Sigmoid colon (tissue), 7 donors: ENCODE results near the gene RBM34. TPM values are rescaled to one million over a fixed set of nuclear protein-coding genes. Genes with fewer than 3 reads are reported as not detected.

Experiments
- DNase-seq: peaks from one replicate; pipeline ENCODE4 v3.0.0-alpha.2; 2019
- H3K27ac ChIP-seq, 4 donors: fragments of 200-600 bp; sonication (generic); one replicate each; pipeline ENCODE4 v1.5.1; 2016 to 2019; ENCODE audit warnings: mild to moderate bottlenecking in 1 of 4
- H3K27me3 ChIP-seq, 3 donors: fragments of 200-600 bp; sonication (generic); one replicate each; pipeline ENCODE4 v1.5.1; 2019; ENCODE audit warnings: mild to moderate bottlenecking in 1 of 3
- H3K36me3 ChIP-seq, 4 donors: fragments of 200-600 bp; sonication (generic); one replicate each; pipeline ENCODE4 v1.5.1; 2016 to 2019
- H3K4me1 ChIP-seq, 4 donors: fragments of 200-600 bp; sonication (generic); one replicate each; pipeline ENCODE4 v1.5.1; 2017 to 2019
- H3K4me3 ChIP-seq, 4 donors: fragments of 200-600 bp; sonication (generic); one replicate each; pipeline ENCODE4 v1.5.1; 2017 to 2019; ENCODE audit warnings: mild to moderate bottlenecking in 2 of 4, moderate library complexity in 1 of 4
- H3K9me3 ChIP-seq, 4 donors: fragments of 200-600 bp in 3 of 4; sonication (generic) in 3 of 4; one replicate each; pipeline versions ENCODE4 v1.5.1 to v1.6.1; 2013 to 2019
- EP300 ChIP-seq, 4 donors: sonication (generic); formaldehyde crosslinking; IDR thresholded peaks; one replicate each; pipeline ENCODE4 v1.6.1; 2017; ENCODE audit warnings: antibody characterized with exemption in 4 of 4
- POLR2A ChIP-seq, 2 donors: fragments of 450-650 bp; IDR thresholded peaks; one replicate each; pipeline ENCODE4 v1.6.1; 2016; ENCODE audit warnings: antibody characterized with exemption in 2 of 2, mild to moderate bottlenecking in 2 of 2, moderate library complexity in 2 of 2
- POLR2AphosphoS5 ChIP-seq, 4 donors: sonication (generic); formaldehyde crosslinking; IDR thresholded peaks; one replicate each; pipeline ENCODE4 v1.6.1; 2017; ENCODE audit warnings: antibody characterized with exemption in 4 of 4
- WGBS, 2 donors: extraction: QIAGEN DNeasy Blood & Tissue Kit; methylation state at CpG; one replicate each; pipeline ENCODE4 v1.1.7; 2013; 5-methylcytosine and 5-hydroxymethylcytosine counted together
- intact Hi-C: fragments of 100-400 bp; cut with DNase I; formaldehyde crosslinking; loops from one replicate; pipeline ENCODE4 v1.15.1; 2023
- polyA plus RNA-seq, 3 donors: library from polyadenylated mRNA; stranded (reverse); fragments of 200-250 nt; gene quantifications; one replicate each; pipeline ENCODE4 v1.2.3, GENCODE V29; 2013
- total RNA-seq, 4 donors: library from RNA; depleted of rRNA; stranded (reverse); fragments of >200 nt; gene quantifications; one replicate each; pipeline ENCODE4 v1.1.0, GENCODE V29; 2016
- TF ChIP-seq, protein P1 (sequence below), 4 experiments: fragments of 450-650 bp in 3 of 4; fragments of 200-600 bp in 1 of 4; IDR thresholded peaks; one replicate each; pipeline ENCODE4 v1.5.1; 2016 to 2019; ENCODE audit warnings: antibody characterized with exemption in 4 of 4, mild to moderate bottlenecking in 3 of 4, moderate library complexity in 2 of 4
- donor health status: healthy with polysubstance abuse.
- donor health status: Bipolar disorder and iron deficiency.
- donor health status: healthy.

The RBM34 gene
- total and polyA plus RNA-seq, 7 donors: 46.4 to 83.9 (median 55.3) TPM

DNA sequence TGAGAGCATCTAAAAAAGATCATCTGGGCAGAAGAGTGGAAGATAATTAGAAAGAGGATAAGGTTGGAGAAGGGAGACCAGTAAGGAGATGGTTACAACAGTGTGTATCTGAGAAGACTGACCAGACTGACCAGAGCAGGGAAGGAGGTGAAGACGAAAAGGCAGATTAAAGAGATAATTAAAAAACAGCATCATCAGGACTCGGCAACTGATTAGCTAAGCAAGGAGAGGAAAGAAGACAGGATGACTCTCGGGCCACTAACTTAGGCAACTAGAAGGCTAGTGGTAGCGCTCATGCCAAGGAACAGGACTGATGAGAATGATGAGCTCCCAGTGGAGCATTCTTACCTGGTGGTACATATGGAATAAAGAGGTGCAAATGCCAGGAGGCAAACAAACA, 3.9 kb downstream of the RBM34 start:
- intact Hi-C loops: no loop called here
- no peaks in the 10 kb centered on the region for H3K9me3 ChIP-seq
- TF ChIP-seq POLR2A (IDR thresholded peaks at IDR 0.05) (no peak), POLR2AphosphoS5 (IDR thresholded peaks at IDR 0.05) (no peak), EP300 (IDR thresholded peaks at IDR 0.05) (no peak)
- TF ChIP-seq, protein P1, sequence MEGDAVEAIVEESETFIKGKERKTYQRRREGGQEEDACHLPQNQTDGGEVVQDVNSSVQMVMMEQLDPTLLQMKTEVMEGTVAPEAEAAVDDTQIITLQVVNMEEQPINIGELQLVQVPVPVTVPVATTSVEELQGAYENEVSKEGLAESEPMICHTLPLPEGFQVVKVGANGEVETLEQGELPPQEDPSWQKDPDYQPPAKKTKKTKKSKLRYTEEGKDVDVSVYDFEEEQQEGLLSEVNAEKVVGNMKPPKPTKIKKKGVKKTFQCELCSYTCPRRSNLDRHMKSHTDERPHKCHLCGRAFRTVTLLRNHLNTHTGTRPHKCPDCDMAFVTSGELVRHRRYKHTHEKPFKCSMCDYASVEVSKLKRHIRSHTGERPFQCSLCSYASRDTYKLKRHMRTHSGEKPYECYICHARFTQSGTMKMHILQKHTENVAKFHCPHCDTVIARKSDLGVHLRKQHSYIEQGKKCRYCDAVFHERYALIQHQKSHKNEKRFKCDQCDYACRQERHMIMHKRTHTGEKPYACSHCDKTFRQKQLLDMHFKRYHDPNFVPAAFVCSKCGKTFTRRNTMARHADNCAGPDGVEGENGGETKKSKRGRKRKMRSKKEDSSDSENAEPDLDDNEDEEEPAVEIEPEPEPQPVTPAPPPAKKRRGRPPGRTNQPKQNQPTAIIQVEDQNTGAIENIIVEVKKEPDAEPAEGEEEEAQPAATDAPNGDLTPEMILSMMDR (IDR thresholded peaks at IDR 0.05): no peak
- peaks cover 0 to 36% (median 19%) of the 10 kb centered on the region in 4 donors for H3K4me1 ChIP-seq
- peaks cover 3 to 64% (median 15%) of the 10 kb centered on the region in 4 donors for H3K36me3 ChIP-seq
- DNase-seq: no peak
- WGBS, 2 donors: 83 to 92% methylated on average over 4 of the region's 4 CpGs
- H3K27ac ChIP-seq: no peak overlapping the region
- H3K4me3 ChIP-seq: no peak overlapping the region
- H3K27me3 ChIP-seq: no peaks in the 10 kb centered on the region

DNA sequence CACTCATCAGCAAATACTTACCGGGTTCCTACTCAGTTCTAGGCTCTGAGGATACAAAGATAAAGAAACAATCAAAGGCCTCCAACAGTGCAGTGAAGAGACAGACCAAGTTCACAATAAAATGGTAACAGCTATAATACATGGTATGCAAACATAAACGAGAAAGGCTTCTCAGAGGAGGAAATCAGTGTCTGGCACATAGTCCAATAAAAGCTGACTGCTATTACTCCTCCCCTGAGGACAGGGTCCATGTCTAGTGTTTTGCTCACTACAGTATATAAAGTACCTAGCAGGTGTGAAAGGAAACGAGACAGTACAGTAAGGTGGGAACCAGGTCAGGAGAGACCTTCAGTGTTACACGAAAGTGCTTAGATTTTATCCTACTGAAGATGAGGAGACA, 4.3 kb downstream of the RBM34 start:
- H3K4me1 ChIP-seq: peaks cover 0 to 33% (median 17%) of the 10 kb centered on the region in 4 donors
- no peak for DNase-seq
- H3K4me3 ChIP-seq: no peak overlapping the region
- H3K36me3 ChIP-seq: peaks cover 3 to 68% (median 18%) of the 10 kb centered on the region in 4 donors
- no peaks in the 10 kb centered on the region for H3K9me3 ChIP-seq
- intact Hi-C loops: no loop called here
- 19 to 67% methylated on average over 4 of the region's 4 CpGs for WGBS, 2 donors
- H3K27me3 ChIP-seq: no peaks in the 10 kb centered on the region
- no peak overlapping the region for H3K27ac ChIP-seq
- TF ChIP-seq POLR2AphosphoS5 (IDR thresholded peaks at IDR 0.05): no peak
- TF ChIP-seq EP300 (IDR thresholded peaks at IDR 0.05): no peak
- TF ChIP-seq, protein P1 (IDR thresholded peaks at IDR 0.05): no peak
- TF ChIP-seq POLR2A (IDR thresholded peaks at IDR 0.05): no peak

DNA sequence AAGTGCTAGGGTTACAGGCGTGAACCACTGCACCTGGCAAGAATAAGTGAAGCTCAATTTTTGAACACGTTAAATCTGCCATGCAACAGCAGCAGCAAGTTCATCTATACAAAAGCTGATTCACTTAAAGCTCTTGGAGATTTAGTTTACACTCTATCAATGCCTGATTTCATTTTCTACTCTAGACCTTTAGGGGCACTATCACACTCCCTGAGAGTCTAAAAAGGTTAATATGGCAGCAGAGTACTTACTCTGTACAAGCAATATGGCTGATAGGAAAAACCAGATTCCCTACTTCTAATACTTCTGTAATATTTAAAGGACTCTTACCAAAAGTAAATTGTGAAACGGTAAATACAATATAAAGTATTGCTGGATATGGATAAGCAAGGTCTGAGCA, 4.8 kb downstream of the RBM34 start:
- DNase-seq: no peak
- Histone ChIP-seq H3K27ac (no peak overlapping the region), H3K4me1 (peaks cover 0 to 29% (median 16%) of the 10 kb centered on the region in 4 donors), H3K27me3 (no peaks in the 10 kb centered on the region), H3K36me3 (peaks cover 3 to 73% (median 22%) of the 10 kb centered on the region in 4 donors), H3K4me3 (no peak overlapping the region), H3K9me3 (no peaks in the 10 kb centered on the region)
- 64 to 91% methylated on average over 3 of the region's 3 CpGs for WGBS, 2 donors
- intact Hi-C loops: no loop called here
- TF ChIP-seq EP300 (IDR thresholded peaks at IDR 0.05): no peak
- no peak for TF ChIP-seq POLR2A (IDR thresholded peaks at IDR 0.05)
- TF ChIP-seq POLR2AphosphoS5 (IDR thresholded peaks at IDR 0.05): no peak
- TF ChIP-seq, protein P1 (IDR thresholded peaks at IDR 0.05): no peak

DNA sequence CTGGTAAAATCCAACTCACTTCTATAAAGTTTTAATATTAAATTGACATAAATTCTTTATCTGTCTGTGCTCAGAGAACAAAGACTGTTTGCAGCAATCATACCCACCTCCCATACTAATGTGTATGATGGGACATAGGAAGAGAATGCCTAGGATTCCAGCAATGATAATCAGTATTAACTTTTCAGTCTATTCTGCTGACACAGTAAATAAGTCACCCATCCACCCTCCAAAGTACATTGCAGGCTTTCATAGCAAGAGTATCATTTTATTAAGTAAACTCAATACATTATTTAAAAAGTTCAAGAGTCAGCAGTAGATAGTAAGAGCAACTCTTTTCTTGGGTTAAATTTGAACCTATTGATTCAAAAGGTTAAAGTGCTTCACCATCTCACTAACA, 8.8 kb downstream of the RBM34 start:
- peaks cover 3 to 96% (median 35%) of the 10 kb centered on the region in 4 donors for H3K36me3 ChIP-seq
- no peaks in the 10 kb centered on the region for H3K9me3 ChIP-seq
- H3K4me3 ChIP-seq: no peak overlapping the region
- H3K4me1 ChIP-seq: peaks cover 0 to 5% (median 0%) of the 10 kb centered on the region in 4 donors
- TF ChIP-seq POLR2AphosphoS5 (IDR thresholded peaks at IDR 0.05) (no peak), EP300 (IDR thresholded peaks at IDR 0.05) (no peak), POLR2A (IDR thresholded peaks at IDR 0.05) (no peak)
- TF ChIP-seq, protein P1 (IDR thresholded peaks at IDR 0.05): no peak
- no peak overlapping the region for H3K27ac ChIP-seq
- H3K27me3 ChIP-seq: no peaks in the 10 kb centered on the region
- intact Hi-C loops: no loop called here
- DNase-seq: no peak

DNA sequence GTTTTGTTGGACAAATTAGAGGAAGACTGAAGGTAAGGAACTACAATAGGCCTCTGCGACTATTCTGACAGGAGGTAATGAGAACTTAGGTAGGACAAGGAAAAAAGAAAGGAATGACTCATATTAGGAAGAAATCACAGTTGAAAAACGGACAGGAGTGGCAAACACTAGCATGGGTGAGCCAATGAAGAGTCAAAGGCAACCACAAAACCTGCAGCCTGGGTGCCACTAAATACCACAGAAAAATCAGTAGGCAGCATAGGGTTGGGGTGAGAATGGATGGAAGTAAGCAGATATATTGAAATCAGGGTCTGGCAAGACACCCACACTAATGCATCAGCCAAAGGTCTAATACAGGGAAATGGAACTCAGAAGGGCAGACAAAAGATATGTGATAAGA, 10.0 kb downstream of the RBM34 start:
- TF ChIP-seq POLR2AphosphoS5 (IDR thresholded peaks at IDR 0.05): no peak
- TF ChIP-seq POLR2A (IDR thresholded peaks at IDR 0.05): no peak
- no peak for TF ChIP-seq EP300 (IDR thresholded peaks at IDR 0.05)
- TF ChIP-seq, protein P1 (IDR thresholded peaks at IDR 0.05): no peak
- H3K4me1 ChIP-seq: peaks cover 0 to 5% (median 0%) of the 10 kb centered on the region in 4 donors
- intact Hi-C loops: no loop called here
- no peak overlapping the region for H3K4me3 ChIP-seq
- no peak overlapping the region for H3K27ac ChIP-seq
- no peak for DNase-seq
- peaks cover 3 to 96% (median 35%) of the 10 kb centered on the region in 4 donors for H3K36me3 ChIP-seq
- H3K9me3 ChIP-seq: no peaks in the 10 kb centered on the region
- WGBS, 2 donors: 82% methylated on average over 2 of the region's 2 CpGs
- H3K27me3 ChIP-seq: no peaks in the 10 kb centered on the region
